Stimulated activated CD4-positive, alpha-beta T cell treated with anti-CD3 and anti-CD28 coated beads, Interleukin-15, amount 100 ng/mL, for 24 hours (primary cell): Measurements from ENCODE around the gene CXCL16.
"Not testable (repeated sequence)": the region's sequence is repeated elsewhere in the genome, so short reads cannot be mapped to it uniquely, and the experiment has no call there.

Experiments used
- DNase-seq: peaks from one replicate; pipeline ENCODE4 v3.0.0-alpha.2; 2020

The CXCL16 gene

DNA sequence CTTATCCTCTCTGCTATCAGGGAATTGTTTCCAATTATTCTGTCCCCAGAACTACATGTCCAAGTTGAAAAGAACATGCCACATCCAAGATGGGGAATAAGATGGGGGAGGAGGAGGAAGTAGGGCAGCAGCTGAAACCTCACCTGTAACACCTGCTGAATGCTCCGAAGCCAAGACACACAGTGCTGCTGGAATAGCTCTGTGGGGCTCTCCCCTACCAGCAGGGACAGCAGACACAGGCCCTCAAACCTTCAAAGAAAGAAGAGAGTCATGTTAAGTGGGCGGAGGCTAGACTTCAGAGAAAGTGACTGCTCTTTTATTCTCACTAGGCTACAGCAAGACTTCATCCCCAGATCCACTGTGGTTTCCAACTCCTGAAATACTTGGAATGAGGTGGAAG lies 49.0 kb downstream of the CXCL16 start:
- no peak for DNase-seq

GRCh38 chr17:4689872-4690271 lies 49.9 kb downstream of the CXCL16 start:
- DNase-seq = not testable (repeated sequence)

DNA sequence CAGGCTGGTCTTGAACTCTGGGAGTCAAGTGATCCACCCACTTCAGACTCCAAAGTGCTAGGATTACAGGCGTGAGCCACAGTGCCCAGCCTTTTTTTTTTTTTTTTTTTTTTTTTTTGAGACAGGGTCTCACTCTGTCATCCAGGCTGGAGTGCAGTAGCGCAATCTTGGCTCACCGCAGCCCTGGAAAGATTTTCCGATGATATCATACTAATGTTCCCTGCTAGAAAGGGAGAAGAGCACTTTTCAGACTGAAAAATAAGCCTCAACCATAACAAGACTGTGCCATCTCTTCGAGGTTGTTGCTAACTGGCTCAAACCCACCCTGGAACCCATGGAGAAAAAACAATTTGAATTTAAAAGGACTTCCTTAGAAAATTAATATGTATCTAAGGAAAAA lies 56.0 kb downstream of the CXCL16 start:
- not testable (repeated sequence) for DNase-seq
